ENCODE measurements around the gene KNDC1. TPM values are rescaled to one million over a fixed set of nuclear protein-coding genes. Genes with fewer than 3 reads are reported as not detected.
"Not testable (repeated sequence)": the region's sequence is repeated elsewhere in the genome, so short reads cannot be mapped to it uniquely, and the experiment has no call there.

KNDC1 gene
- total RNA-seq, 1 experiment from 2014 or later, result 1.7 TPM

- Histone ChIP-seq H3K79me2 (ENCODE audit: low read depth) (no peaks in the 10 kb centered on the region), H3K4me2 (no peak overlapping the region; the same call in 1 of the 2 replicates), H3K27ac (no peak overlapping the region), H3K4me1 (replicated peaks; ENCODE audit: insufficient read depth) (peaks cover 40% of the 10 kb centered on the region), H3F3A (ENCODE audit: insufficient read depth, low read depth) (peaks cover 9% of the 10 kb centered on the region; the same call in 1 of the 2 replicates), H4K20me1 (ENCODE audit: insufficient read depth) (no peaks in the 10 kb centered on the region), H2AFZ (no peak overlapping the region), H3K4me3 (no peak overlapping the region), H3K27me3 (ENCODE audit: insufficient read depth, low read depth) (no peaks in the 10 kb centered on the region), H3K9me2 (ENCODE audit: insufficient read depth) (no peaks in the 10 kb centered on the region), H3K9me3 (ENCODE audit: insufficient read depth, low read depth) (no peaks in the 10 kb centered on the region), H3K36me3 (ENCODE audit: low read depth) (no peaks in the 10 kb centered on the region)
- DNase-seq, result no peak
- ChIA-PET POLR2A (ENCODE audit: unreplicated experiment) (no interaction called here), CTCF (no interaction called here)
- TF ChIP-seq CTCF (conservative IDR thresholded peaks at IDR 0.05) (no peak), EZH2 (IDR thresholded peaks at IDR 0.05; ENCODE audit: low read depth) (no peak)
- no TSS peak for BruUV-seq (replicated peaks)
- intact Hi-C loops (cut with micrococcal nuclease; ENCODE audit: unreplicated experiment), result no loop called here
Observed at GRCh38 chr10:133262696-133263095, 102.7 kb downstream of the KNDC1 start.

GRCh38 chr10:133263674-133264073 is 103.7 kb downstream of the KNDC1 start:
- H4K20me1 ChIP-seq (ENCODE audit: insufficient read depth), result no peaks in the 10 kb centered on the region
- no peaks in the 10 kb centered on the region for H3K79me2 ChIP-seq (ENCODE audit: low read depth)
- H3F3A ChIP-seq (ENCODE audit: insufficient read depth, low read depth), result peaks cover 7% of the 10 kb centered on the region; the same call in 1 of the 2 replicates
- intact Hi-C loops (cut with micrococcal nuclease; ENCODE audit: unreplicated experiment), result no loop called here
- H3K4me3 ChIP-seq, result no peak overlapping the region
- no peaks in the 10 kb centered on the region for H3K9me2 ChIP-seq (ENCODE audit: insufficient read depth)
- TF ChIP-seq CTCF (conservative IDR thresholded peaks at IDR 0.05) (no peak), EZH2 (IDR thresholded peaks at IDR 0.05; ENCODE audit: low read depth) (no peak)
- no peak overlapping the region for H3K27ac ChIP-seq
- no peak for DNase-seq
- ChIA-PET CTCF (no interaction called here), POLR2A (ENCODE audit: unreplicated experiment) (no interaction called here)
- no TSS peak for BruUV-seq (replicated peaks)
- H2AFZ ChIP-seq, result no peak overlapping the region
- no peaks in the 10 kb centered on the region for H3K36me3 ChIP-seq (ENCODE audit: low read depth)
- peaks cover 30% of the 10 kb centered on the region for H3K4me1 ChIP-seq (replicated peaks; ENCODE audit: insufficient read depth)
- H3K27me3 ChIP-seq (ENCODE audit: insufficient read depth, low read depth), result no peaks in the 10 kb centered on the region
- no peaks in the 10 kb centered on the region for H3K9me3 ChIP-seq (ENCODE audit: insufficient read depth, low read depth)
- H3K4me2 ChIP-seq, result no peak overlapping the region

- Histone ChIP-seq H3K36me3 (ENCODE audit: low read depth) (no peaks in the 10 kb centered on the region), H3K4me3 (no peak overlapping the region), H2AFZ (no peak overlapping the region), H3K9me3 (ENCODE audit: insufficient read depth, low read depth) (no peaks in the 10 kb centered on the region), H3K9me2 (ENCODE audit: insufficient read depth) (no peaks in the 10 kb centered on the region), H3K4me1 (replicated peaks; ENCODE audit: insufficient read depth) (peaks cover 24% of the 10 kb centered on the region), H3K27ac (no peak overlapping the region), H3K27me3 (ENCODE audit: insufficient read depth, low read depth) (no peaks in the 10 kb centered on the region), H3K79me2 (ENCODE audit: low read depth) (no peaks in the 10 kb centered on the region), H4K20me1 (ENCODE audit: insufficient read depth) (no peaks in the 10 kb centered on the region), H3F3A (ENCODE audit: insufficient read depth, low read depth) (peaks cover 2% of the 10 kb centered on the region; the same call in 1 of the 2 replicates), H3K4me2 (no peak overlapping the region)
- no peak for DNase-seq
- TF ChIP-seq CTCF (conservative IDR thresholded peaks at IDR 0.05) (no peak), EZH2 (IDR thresholded peaks at IDR 0.05; ENCODE audit: low read depth) (no peak)
- intact Hi-C loops (cut with micrococcal nuclease; ENCODE audit: unreplicated experiment), result no loop called here
- ChIA-PET POLR2A (ENCODE audit: unreplicated experiment) (no interaction called here), CTCF (no interaction called here)
- BruUV-seq (replicated peaks), result no TSS peak
Observed at GRCh38 chr10:133264461-133264860, 104.4 kb downstream of the KNDC1 start.

- BruUV-seq (replicated peaks); H3K27me3 ChIP-seq (ENCODE audit: insufficient read depth, low read depth); H3K27ac ChIP-seq; CTCF ChIA-PET; H3K36me3 ChIP-seq (ENCODE audit: low read depth); H3K9me2 ChIP-seq (ENCODE audit: insufficient read depth); DNase-seq; intact Hi-C loops (cut with micrococcal nuclease; ENCODE audit: unreplicated experiment); H3K4me3 ChIP-seq; POLR2A ChIA-PET (ENCODE audit: unreplicated experiment); H3F3A ChIP-seq (ENCODE audit: insufficient read depth, low read depth); H3K79me2 ChIP-seq (ENCODE audit: low read depth); H4K20me1 ChIP-seq (ENCODE audit: insufficient read depth); H3K4me2 ChIP-seq; H3K9me3 ChIP-seq (ENCODE audit: insufficient read depth, low read depth); H2AFZ ChIP-seq: not testable (repeated sequence)
- H3K4me1 ChIP-seq (replicated peaks; ENCODE audit: insufficient read depth), result peaks cover 18% of the 10 kb centered on the region
Observed at GRCh38 chr10:133265052-133265451, 105.0 kb downstream of the KNDC1 start.
